HepG2 (cell line): Measurements from ENCODE around the gene RASGRP4.

Experiments
- CBX5 ChIP-seq: sonication (generic); formaldehyde crosslinking; IDR thresholded peaks from 2 replicates; pipeline ENCODE4 v1.4.0; 2020; ENCODE audit warnings: missing genetic modification reagents, borderline replicate concordance
- EZH2 ChIP-seq: conservative IDR thresholded peaks from 2 replicates; pipeline ENCODE4 v1.6.1; 2012; ENCODE audit warnings: mild to moderate bottlenecking, low read depth, low read length, moderate library complexity
- GLMP ChIP-seq: sonication (generic); formaldehyde crosslinking; IDR thresholded peaks from 2 replicates; pipeline ENCODE4 v1.9.0; 2021; ENCODE audit warnings: missing genetic modification reagents, mild to moderate bottlenecking, borderline replicate concordance
- POLR2A ChIP-seq, 2 experiments: IDR thresholded peaks; 2 replicates each; pipeline ENCODE4 v1.6.1; 2011; ENCODE audit warnings: low read depth in 2 of 2, low read length in 2 of 2, mild to moderate bottlenecking in 1 of 2, moderate library complexity in 1 of 2; ENCODE audit not compliant: insufficient read depth in 1 of 2
- POLR2G ChIP-seq: fragments of 200-400 bp; formaldehyde crosslinking; IDR thresholded peaks from 2 replicates; pipeline ENCODE4 v1.6.1; 2018; ENCODE audit warnings: mild to moderate bottlenecking, low read depth, low read length, moderate library complexity
- TAF1 ChIP-seq: sonication (generic); formaldehyde crosslinking; IDR thresholded peaks from 2 replicates; pipeline ENCODE4 v1.4.0; 2020; ENCODE audit warnings: missing genetic modification reagents
- TBP ChIP-seq: sonication (generic); formaldehyde crosslinking; IDR thresholded peaks from 2 replicates; pipeline ENCODE4 v1.5.0; 2020; ENCODE audit warnings: missing genetic modification reagents
- ZC3H4 ChIP-seq: sonication (generic); formaldehyde crosslinking; IDR thresholded peaks from 2 replicates; pipeline ENCODE4 v1.4.0; 2020; ENCODE audit warnings: missing genetic modification reagents, borderline replicate concordance
- ZNF362 ChIP-seq: sonication (generic); formaldehyde crosslinking; IDR thresholded peaks from 2 replicates; pipeline ENCODE4 v1.4.0; 2020; ENCODE audit warnings: missing genetic modification reagents, mild to moderate bottlenecking, borderline replicate concordance
- TF ChIP-seq, protein P1 (sequence below): sonication (generic); formaldehyde crosslinking; IDR thresholded peaks from 2 replicates; pipeline ENCODE4 v1.4.0; 2020; ENCODE audit warnings: mild to moderate bottlenecking, missing genetic modification reagents

DNA sequence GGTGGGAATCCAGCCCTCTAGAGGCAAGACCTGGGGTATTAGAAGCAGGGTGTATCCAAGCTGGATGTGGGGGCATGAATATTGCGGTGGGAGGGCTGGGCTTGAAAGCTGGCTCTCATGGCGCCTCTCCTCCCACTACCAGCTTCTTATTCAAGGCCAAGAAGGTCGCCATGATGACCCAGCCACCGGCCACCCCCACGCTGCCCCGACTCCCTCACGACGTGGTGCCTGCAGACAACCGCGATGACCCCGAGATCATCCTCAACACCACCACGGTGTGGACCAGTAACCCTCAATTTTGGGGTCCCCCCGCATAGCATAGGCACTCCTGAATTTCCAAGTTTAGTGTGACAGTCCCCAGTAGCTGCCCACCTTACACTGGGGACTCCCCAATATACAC is 49.2 kb upstream of the RASGRP4 start:
- TF ChIP-seq TBP (CRISPR knock-in tag) (no peak), TAF1 (CRISPR knock-in tag) (no peak), CBX5 (CRISPR knock-in tag) (no peak), ZNF362 (CRISPR knock-in tag) (no peak), ZC3H4 (CRISPR knock-in tag) (no peak), EZH2 (no peak), POLR2G (no peak), GLMP (no peak), POLR2A (IDR thresholded peaks at IDR 0.05; ENCODE audit: insufficient read depth in 1 of 2, low read depth in 2 of 2, low read length in 2 of 2) (no peak)
- TF ChIP-seq, protein P1, sequence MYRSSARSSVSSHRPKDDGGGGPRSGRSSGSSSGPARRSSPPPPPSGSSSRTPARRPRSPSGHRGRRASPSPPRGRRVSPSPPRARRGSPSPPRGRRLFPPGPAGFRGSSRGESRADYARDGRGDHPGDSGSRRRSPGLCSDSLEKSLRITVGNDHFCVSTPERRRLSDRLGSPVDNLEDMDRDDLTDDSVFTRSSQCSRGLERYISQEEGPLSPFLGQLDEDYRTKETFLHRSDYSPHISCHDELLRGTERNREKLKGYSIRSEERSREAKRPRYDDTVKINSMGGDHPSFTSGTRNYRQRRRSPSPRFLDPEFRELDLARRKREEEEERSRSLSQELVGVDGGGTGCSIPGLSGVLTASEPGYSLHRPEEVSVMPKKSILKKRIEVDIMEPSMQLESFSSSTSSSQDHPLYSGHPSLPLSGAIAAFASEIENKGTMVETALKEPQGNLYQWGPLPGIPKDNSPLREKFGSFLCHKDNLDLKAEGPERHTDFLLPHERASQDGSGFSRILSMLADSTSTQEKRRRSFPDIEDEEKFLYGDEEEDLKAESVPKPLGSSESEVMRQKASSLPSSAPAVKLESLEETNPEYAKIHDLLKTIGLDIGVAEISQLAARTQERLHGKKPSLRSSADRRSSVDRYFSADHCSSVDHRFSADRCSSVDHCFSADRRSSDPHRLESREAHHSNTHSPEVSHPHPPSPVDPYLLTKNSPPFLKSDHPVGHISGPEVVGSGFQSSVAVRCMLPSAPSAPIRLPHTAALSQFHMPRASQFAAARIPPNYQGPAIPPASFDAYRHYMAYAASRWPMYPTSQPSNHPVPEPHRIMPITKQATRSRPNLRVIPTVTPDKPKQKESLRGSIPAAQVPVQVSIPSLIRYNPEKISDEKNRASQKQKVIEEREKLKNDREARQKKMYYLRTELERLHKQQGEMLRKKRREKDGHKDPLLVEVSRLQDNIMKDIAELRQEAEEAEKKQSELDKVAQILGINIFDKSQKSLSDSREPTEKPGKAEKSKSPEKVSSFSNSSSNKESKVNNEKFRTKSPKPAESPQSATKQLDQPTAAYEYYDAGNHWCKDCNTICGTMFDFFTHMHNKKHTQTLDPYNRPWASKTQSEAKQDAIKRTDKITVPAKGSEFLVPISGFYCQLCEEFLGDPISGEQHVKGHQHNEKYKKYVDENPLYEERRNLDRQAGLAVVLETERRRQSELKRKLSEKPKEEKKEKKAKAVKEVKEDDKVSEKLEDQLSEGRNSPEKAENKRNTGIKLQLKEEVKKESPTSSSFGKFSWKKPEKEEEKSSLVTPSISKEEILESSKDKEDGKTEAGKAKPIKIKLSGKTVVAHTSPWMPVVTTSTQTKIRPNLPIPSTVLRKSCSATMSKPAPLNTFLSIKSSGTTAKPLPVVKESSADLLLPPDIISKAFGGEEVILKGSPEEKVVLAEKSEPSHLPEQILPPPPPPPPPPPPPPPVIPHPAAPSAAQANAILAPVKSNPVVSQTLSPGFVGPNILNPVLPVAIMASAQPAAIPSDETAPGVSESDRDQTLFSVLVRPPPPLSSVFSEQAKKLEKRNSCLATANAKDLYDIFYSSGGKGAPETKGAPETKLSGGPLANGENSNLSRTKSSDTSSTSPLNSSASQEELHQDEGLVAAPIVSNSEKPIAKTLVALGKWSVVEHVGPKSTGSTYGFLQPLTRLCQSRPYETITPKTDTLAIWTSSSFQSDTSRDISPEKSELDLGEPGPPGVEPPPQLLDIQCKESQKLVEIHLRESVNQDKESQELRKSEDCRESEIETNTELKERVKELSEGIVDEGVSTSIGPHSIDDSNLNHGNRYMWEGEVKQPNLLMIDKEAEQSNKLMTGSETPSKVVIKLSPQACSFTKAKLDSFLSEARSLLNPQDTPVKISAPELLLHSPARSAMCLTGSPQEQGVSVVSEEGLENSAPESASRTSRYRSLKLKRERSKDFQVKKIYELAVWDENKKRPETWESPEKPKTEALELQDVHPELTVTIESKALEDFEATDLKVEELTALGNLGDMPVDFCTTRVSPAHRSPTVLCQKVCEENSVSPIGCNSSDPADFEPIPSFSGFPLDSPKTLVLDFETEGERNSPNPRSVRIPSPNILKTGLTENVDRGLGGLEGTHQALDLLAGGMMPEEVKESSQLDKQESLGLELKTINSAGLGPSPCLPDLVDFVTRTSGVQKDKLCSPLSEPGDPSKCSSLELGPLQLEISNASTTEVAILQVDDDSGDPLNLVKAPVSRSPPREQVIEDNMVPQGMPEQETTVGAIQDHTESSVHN = no peak
